GM18499 (cell line): ENCODE data around the gene ADAMTSL1.

Experiments
- ATAC-seq: cut with Tn5 transposase; IDR thresholded peaks from one replicate; pipeline ENCODE4 v1.9.1; 2021; ENCODE audit warnings: moderate number of reproducible peaks; ENCODE audit not compliant: insufficient read depth, unreplicated experiment

The ADAMTSL1 gene

DNA sequence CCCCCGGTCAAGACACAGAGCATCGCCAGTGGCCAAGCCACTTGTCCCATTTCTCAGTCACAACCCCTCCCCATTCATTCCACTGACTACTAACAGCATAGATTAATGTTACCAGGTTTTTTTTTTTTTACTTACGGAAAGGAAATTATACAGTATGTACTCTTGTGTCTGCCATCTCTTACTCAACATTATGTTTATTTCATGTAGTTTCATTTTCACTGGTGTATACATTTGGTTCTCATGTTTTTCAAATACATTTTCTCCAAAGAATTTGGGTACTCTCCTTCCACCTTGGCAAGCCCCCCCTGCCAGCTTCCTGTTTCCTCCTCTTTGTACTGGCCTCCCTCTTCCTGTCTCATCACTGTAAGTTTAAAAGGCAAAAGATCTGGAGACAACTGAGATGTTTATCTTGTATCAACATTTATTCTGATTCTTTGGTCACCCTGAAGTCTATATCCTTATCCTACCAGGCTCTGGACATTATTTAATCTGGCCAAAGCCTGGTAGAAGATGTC, 351.8 kb downstream of the ADAMTSL1 start:
- ATAC-seq, result no peak

DNA sequence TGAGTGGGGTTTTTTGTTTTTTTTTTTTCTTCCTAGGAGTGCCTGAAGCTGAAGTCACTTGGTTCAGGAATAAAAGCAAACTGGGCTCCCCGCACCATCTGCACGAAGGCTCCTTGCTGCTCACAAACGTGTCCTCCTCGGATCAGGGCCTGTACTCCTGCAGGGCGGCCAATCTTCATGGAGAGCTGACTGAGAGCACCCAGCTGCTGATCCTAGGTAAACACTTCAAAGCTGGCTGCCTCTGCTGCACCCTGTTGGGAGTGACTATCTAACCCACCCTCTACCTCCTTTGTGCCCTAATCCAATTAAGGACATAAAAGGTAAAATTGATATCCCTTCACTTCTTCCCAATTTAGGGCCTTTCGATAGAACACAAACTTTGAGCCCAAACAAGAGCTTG, 352.3 kb downstream of the ADAMTSL1 start:
- ATAC-seq, result no peak

DNA sequence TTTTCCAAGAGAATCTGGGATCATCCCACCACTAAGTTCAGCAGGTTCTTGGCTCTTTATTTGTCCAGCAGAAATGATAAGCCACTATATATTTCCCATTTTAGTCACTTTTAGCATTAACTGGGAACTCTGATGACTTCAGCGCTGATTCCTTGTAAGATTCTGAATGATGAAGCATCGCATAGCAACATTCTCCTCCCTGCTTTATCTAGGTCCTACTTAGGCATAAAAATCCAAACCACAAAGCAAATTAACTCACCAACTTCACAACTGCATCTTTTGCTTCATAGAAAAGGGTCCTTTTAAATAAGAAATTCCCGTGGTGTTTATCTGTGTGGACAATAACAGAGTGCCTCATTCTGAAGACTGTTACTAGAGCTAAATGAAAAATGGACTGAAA, 355.1 kb downstream of the ADAMTSL1 start:
- ATAC-seq, result no peak

DNA sequence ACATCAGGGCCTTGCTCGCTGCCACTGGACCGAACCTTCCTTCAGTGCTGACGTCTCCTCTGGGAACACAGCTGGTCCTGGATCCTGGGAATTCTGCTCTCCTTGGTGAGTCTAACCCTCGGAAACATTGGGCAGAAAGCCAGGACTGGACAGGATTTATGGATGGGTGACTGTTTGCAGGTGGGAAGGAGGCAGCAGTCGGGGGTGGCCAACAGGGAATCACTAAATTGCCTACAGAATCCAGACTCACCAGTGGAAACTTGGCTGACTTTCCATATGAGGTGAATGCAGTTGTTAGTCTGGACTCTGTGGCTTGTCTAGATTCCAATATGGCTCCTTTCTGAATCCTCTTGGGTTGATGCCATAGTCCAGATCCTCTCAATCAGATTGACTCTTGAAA, 355.9 kb downstream of the ADAMTSL1 start:
- no peak for ATAC-seq

DNA sequence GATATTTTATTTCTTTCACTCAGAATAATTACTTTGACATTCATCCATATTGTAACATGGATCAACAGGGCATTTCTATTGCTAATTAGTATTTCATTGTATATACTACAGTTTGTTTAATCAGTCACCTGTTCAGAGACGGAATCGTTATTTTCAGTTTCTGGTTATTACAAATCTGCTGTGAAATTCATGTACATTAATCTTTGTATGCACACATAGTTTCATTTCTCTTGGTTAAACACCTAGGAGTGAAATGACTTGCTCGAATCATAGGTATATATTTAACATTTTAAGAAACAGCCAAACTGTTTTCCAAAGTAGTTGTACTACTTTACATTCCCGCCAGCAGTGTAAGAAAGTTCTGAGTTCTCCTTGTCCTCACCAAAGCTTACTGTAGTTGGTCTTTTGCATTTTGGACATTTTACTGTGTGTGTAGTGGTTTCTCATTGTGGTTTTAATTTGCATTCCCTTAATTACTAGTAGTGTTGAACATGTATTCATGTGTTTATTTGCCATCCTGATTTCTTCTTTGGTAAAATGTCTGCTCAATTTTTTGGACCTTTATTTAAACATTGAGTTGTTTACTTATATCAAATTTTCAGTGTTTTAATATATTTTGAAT, 360.9 kb downstream of the ADAMTSL1 start:
- ATAC-seq, result peak; percentile 81

DNA sequence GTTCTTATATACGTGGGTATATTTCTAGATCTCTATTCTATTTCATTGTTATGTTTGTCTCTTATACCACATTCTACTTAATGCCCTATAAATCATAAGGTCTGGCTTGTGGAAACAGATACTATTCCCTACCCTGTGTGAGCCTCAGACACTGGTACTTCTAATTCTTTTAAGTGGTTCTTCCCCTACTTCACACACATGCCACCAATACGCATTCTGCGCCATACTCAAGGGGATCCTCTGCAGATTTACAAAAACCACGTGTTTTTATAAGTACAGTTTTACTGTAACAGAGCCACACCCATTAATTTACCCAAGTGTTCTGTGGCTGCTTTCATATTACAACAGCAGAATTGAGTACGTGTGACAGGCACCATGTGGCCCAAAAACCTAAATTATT, 363.4 kb downstream of the ADAMTSL1 start:
- ATAC-seq, result no peak

DNA sequence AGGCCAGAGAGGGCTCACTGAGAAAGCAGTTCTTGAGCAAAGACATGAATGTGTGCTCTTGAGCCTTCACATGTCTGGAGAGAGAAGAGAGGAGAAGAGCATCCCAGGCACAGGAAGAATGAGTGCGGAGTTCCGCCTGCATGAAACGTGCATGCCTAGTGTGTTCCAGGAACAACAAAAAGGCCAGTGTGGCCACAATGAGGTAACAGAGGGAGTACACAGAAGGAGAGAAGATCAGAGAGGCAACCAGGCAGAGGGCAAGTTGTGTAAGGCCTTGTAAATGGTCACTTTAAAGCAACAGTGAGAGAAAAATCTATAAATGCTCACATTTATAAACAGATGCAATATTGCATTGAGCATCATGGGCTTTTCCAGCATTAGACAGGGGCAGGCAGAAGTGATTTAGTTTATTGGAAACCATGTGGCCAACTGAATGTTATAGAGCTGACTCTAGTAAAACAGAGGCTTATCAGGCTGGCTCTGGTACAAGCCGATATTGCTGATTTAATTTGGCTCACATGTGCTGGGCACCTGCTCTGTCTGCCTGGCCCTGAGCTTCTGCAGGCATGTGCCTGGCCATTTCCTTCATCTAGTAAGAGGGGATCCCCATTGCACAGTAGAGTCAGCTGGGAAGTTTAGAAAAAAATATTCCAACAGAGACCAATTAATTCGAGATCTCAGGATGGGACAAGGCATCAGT, 373.8 kb downstream of the ADAMTSL1 start:
- ATAC-seq, result no peak

DNA sequence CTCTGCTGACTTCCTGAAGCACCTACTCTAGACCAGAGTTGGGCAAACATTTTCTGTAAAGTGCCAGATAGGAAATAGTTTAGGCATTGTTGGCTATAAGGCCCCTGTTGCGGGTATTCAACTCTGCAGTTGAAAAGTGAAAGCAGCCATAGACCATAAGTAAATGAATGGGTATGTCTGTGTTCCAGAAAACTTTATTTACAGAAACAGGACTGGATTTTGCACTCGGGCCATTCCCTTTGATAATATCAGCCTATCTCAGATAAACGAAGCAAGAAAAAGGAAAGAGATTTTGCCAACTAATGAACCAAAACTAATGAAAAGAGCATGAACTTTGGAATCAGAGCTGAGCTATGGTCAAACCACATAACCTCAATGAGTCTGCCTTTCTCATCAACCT, 374.7 kb downstream of the ADAMTSL1 start:
- no peak for ATAC-seq

DNA sequence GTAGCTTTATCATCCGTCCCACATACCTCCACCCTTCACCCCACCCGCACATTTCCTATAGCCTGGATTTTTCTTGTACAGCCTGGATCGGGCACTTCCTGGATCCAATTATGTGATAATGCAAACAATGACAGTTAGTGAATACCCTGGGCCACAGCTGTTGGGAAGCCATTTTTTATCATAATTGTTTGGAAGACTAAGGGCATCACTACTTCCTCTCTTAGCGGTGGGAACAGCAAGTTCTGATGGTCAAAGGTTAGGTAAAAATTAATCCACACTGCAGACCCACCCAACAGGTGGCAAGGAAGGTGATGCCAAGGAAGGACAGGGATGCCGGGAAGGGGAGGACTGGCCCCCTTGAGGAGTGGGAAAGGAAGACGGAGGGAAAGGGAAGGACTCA, 375.3 kb downstream of the ADAMTSL1 start:
- no peak for ATAC-seq

DNA sequence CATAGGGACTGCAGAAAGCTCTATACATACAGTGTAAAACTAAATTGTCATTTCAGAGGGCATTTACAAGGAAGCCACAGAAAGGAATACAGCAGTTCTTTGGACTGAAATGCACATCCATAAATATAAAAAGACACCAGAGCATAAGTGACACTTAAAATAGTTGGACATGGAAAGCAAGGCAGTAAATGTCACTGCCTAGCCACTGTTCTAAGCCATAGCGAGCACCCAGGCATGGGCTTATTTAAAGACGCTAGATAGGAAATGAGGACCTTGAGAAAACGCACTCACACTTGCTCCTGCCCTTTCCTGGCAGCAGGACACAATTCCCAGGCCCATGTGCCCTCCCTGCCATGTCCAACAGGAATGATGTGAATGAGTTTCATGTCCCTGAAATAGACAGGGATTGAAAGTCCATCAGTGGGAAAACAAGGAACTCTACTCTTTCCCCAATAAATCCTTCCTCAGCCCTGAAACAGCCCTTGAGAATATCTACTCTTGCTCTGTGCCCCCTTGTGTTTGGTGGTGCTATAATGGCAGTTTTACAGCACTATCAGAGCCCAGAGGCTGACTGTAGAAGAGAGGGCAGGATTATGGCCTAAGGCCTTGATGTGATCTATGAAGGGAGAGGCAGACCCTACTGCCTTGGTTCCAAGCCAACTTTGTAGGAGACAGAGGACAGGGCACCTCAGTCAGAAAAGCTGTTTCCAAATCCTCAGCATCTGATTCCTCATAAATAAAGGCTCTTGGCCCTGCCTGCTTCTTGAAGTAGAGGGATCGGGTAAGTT, 376.1 kb downstream of the ADAMTSL1 start:
- ATAC-seq, result no peak

DNA sequence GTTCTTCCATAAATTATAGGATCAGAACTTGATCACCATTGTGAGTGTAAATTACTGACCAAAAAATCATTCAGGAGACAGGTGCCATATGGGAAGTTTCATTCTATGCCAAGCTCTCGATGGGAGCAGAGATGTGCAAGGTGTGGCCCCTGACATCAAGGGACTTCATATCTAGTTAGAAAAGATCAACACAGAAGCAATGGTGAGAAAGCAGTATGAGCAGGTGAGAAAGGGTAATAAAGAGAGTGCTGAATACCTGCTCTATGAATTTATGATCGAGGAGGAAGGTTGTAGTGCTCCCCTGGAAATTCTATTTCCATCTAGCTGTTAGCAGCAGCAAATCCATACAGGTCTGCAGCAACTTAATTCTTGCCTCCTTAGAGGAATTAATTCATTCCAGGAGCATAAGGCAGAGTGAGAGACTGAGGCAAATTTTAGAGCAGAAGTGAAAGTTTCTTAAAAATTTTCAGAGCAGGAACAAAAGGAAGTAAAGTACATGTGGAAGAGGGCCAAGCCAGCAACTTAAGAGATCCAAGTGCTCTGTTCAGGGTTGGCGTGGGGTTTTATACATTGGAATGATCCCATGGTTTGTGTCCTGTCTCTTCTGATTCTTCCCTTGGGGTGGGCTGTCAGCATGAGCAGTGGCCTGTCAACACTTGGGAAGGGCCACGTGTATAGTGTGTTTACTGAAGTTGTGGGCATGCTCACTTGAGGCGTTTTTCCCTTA, 377.3 kb downstream of the ADAMTSL1 start:
- ATAC-seq, result no peak

DNA sequence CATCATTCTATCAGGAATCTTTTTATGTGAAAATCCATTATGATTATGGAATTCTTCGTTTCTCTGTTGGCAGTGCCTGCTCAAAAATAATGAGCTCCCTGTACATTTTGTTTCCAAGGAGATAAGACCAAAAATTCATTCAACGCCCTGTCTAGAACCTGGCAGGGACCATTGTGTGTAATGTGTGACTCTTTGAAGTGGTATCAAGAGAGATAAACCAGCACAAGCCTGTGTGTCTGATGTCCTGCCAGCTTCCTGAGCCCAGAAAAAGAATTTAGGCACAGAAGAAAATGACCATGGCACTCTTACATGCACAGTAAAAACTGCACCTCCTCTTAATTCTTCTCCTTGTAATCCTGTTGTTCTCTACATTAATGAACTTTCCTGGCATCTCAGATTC, 381.7 kb downstream of the ADAMTSL1 start:
- ATAC-seq, result no peak

DNA sequence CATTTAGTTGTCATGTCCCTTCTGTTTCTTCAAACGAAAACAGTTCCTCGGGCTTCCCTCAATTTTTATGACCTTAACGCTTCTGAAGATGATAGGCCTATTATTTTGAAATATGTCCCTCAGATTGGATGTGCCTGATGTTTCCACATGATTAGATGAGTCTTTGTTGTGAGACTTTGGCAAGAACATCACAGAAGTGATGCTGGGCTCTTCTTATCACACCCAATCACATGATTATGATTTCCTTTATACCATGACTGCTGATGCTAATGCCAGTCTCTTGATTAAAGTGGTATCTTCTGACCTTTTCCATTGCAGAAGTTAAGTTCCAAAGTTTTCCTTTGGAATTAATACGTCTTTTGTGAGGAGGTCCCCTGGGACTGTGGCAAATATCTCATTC, 383.4 kb downstream of the ADAMTSL1 start:
- no peak for ATAC-seq

DNA sequence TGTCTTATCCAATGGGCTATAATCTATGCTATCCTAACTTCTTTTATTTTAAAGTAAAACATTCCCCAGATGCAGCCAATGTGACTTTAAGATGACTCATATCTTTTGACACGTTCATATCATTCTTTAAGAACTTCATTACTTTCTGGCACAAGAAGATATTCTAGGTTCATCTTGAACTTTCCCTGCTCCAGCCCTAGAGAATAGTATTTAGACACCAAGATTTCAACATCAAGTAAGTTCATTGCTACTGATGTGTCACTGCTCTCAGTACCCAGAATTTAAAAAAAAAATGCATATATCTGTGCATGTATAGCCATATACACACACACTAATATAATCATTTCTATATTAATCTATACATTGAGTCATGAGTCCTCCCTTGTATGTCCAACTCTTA, 383.8 kb downstream of the ADAMTSL1 start:
- ATAC-seq, result no peak

DNA sequence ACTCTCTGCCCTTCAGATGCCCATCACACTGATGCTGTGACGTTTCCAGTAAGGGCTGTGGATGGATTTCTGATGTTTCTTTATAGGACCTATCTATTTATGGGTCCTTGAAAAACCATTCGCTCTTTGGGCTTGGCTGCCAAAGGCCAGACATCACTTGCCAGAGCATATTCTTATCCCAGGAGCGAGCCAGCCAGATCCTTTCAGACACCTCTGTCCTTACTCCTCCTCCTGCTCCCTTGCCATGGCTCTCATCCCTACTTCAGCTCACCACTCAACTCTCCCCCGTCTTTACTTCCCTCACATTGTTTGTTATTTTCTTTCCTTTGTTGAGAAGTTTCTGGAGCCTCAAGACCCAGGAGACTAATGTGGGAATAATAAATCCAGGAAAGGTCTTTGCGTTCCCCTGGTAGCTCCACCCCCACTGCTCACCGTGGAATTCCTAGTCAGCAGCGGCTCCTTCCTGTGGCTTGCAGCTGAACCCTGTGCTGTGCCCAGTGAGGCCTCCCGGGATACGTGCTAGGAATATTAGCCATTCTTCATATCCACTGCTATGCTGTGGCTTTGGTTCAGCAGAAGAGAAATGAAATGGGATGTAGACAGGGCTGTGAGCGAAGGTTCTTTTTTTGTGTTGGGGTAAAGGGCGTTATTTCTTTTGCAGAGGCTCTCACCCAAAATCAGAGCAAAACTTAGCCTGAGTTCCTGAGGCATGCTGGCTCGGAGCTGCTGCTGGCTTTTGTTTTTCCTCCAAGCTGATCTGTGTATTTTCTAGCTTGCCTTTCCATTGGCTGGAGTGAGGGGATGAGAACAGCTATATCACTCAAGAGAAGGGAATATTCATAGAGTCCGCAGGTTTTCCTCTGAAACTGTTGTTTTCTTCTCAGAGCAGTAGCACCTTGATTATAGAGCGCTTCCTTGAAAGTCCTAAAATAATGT, 387.9 kb downstream of the ADAMTSL1 start:
- no peak for ATAC-seq

DNA sequence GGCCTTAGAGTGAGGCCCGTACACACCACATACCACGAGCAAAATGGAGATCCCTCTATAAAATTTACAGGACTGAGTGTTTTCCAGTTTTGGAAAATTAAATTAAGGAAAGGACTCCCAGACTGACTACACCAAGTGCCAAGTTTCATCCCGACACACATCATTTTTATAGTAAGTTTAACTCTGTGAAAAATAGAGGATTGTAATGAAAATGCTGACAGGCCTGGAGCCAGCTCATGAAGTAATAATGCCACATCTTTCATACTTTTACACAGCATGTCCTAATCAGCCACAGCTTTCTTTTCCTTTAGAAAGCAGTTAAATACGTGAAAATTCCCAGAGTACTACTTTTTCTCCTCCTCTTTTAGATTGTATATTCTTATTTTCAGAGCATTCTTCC, 389.8 kb downstream of the ADAMTSL1 start:
- no peak for ATAC-seq

DNA sequence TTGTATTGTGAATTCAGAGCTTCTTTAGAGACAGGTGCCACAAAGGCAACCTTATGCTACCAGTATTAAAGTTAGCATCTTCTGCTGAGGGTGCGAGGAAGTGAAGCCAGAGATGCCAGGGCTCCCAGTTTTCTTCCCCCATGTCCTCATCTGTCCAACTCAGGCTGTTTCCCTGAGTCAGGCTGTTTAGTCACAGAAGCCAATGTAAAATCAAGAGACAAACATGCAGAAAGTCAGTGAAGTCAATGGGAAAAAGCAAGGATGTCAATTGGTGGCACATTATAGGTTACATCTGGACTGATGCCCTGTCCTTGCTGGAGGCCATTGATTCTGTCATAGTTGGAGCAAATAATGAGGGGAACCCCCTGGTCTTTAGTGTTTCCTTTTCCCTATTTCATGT, 390.6 kb downstream of the ADAMTSL1 start:
- ATAC-seq, result no peak

DNA sequence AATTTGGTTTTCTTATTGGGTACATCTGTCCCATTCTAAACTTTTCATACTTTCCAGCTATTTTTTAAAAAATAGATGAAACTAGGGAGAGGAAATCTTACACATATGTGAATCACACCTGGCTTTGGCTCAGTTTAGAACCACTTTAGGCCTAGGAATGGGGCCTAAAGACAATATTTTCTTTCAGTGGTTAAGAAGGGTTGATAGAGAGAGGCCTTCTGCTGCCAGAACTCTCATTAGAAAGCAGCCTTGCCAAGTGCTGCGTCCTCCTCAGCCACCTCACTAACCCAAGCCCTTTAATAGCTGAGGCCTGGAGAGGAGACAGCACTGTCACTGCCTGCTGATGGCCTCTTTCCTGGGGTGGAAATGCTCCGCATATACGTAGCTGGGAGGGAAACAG, 391.6 kb downstream of the ADAMTSL1 start:
- ATAC-seq, result no peak

DNA sequence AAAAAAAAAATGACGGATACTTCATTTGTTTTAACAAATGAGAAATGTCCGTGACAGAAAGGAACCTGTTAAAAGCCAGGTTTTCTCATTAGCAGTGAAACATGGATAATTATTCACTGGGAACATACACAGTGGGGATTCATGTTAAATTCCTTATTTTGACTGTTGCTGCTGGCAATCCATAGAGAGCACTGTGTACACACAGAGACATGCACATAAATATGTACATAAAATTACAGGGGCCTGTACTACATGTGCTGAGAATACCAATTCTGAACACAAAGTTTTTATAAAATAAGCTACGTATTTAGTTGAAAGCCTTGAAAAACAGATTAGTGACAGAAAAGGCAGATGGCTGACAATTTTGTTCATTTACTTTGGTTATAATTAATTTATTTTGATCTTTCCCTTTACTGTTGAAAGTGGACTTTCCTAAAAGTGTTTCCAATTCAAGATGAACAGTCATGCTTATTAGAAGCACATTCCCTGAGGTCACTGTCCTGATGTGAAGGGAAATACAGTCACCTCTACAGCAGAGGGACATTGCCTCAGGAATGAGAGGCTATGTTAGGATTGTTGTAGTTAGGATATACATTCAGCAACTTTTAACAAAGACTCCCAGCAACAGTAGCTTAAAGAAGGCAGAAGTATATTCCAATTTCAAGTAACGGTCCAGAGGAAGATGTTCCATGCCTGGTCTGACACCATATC, 392.3 kb downstream of the ADAMTSL1 start:
- ATAC-seq, result no peak
